H9 (cell line): ENCODE data around the gene FAF1. TPM values are rescaled to one million over a fixed set of nuclear protein-coding genes. Genes with fewer than 3 reads are reported as not detected.

Experiments
- DNase-seq: peaks from one replicate; pipeline ENCODE4 v3.0.0-alpha.2; 2017
- H2AFZ ChIP-seq: one replicate; pipeline ENCODE4 v1.6.1; 2013; ENCODE audit warnings: mild to moderate bottlenecking, low read length, control low read depth, moderate library complexity
- H2AK5ac ChIP-seq: 2 replicates; pipeline ENCODE4 v1.6.1; 2013; ENCODE audit warnings: low read length, control low read depth, mixed read lengths; ENCODE audit not compliant: insufficient read length
- H2BK120ac ChIP-seq: one replicate; pipeline ENCODE4 v1.6.1; 2013; ENCODE audit warnings: low read depth, mild to moderate bottlenecking, low read length, control low read depth, inconsistent platforms; ENCODE audit not compliant: poor library complexity, severe bottlenecking
- H2BK12ac ChIP-seq: 2 replicates; pipeline ENCODE4 v1.6.1; 2013; ENCODE audit warnings: low read length, control low read depth, mixed read lengths, low read depth; ENCODE audit not compliant: insufficient read length
- H2BK15ac ChIP-seq: 2 replicates; pipeline ENCODE4 v1.6.1; 2013; ENCODE audit warnings: low read depth, low read length, control low read depth
- H2BK20ac ChIP-seq: one replicate; pipeline ENCODE4 v1.6.1; 2013; ENCODE audit warnings: low read depth, mild to moderate bottlenecking, low read length, control low read depth, inconsistent platforms; ENCODE audit not compliant: poor library complexity, severe bottlenecking
- H2BK5ac ChIP-seq: 2 replicates; pipeline ENCODE4 v1.6.1; 2013; ENCODE audit warnings: low read length, control low read depth, mixed read lengths; ENCODE audit not compliant: insufficient read length
- H3K14ac ChIP-seq: 2 replicates; pipeline ENCODE4 v1.6.1; 2013; ENCODE audit warnings: low read length, control low read depth; ENCODE audit not compliant: insufficient read depth
- H3K18ac ChIP-seq: 2 replicates; pipeline ENCODE4 v1.6.1; 2013; ENCODE audit warnings: low read depth, mild to moderate bottlenecking, mixed read lengths, low read length, control low read depth; ENCODE audit not compliant: insufficient read length
- H3K23ac ChIP-seq: 2 replicates; pipeline ENCODE4 v1.6.1; 2013; ENCODE audit warnings: low read length, control low read depth, mixed read lengths, low read depth; ENCODE audit not compliant: insufficient read length
- H3K23me2 ChIP-seq: 2 replicates; pipeline ENCODE4 v1.6.1; 2013; ENCODE audit warnings: low read depth, mild to moderate bottlenecking, mixed read lengths, low read length, control low read depth; ENCODE audit not compliant: insufficient read length, poor library complexity, severe bottlenecking
- H3K27ac ChIP-seq: 2 replicates; pipeline ENCODE4 v1.5.1; 2013; ENCODE audit warnings: low read length, control low read depth, mixed read lengths, low read depth; ENCODE audit not compliant: insufficient read length
- H3K27me3 ChIP-seq: 2 replicates; pipeline ENCODE4 v1.6.1; 2013; ENCODE audit warnings: low read length, control low read depth, inconsistent platforms; ENCODE audit not compliant: insufficient read depth
- H3K4ac ChIP-seq: 2 replicates; pipeline ENCODE4 v1.6.1; 2013; ENCODE audit warnings: low read depth, mild to moderate bottlenecking, control low read depth, inconsistent platforms, low read length, moderate library complexity
- H3K4me1 ChIP-seq: 2 replicates; pipeline ENCODE4 v1.6.1; 2013; ENCODE audit warnings: low read length, control low read depth, inconsistent platforms; ENCODE audit not compliant: insufficient read depth
- H3K4me2 ChIP-seq: 2 replicates; pipeline ENCODE4 v1.6.1; 2013; ENCODE audit warnings: low read length, control low read depth, mixed read lengths; ENCODE audit not compliant: insufficient read length, insufficient read depth
- H3K56ac ChIP-seq: 2 replicates; pipeline ENCODE4 v1.6.1; 2013; ENCODE audit warnings: low read depth, mild to moderate bottlenecking, mixed read lengths, low read length, control low read depth; ENCODE audit not compliant: insufficient read length
- H3K79me1 ChIP-seq: 2 replicates; pipeline ENCODE4 v1.6.1; 2013; ENCODE audit warnings: low read depth, mild to moderate bottlenecking, moderate library complexity, low read length, control low read depth, inconsistent platforms; ENCODE audit not compliant: insufficient read depth, poor library complexity, severe bottlenecking
- H3K79me2 ChIP-seq: 2 replicates; pipeline ENCODE4 v1.6.1; 2013; ENCODE audit warnings: low read length, control low read depth, inconsistent platforms; ENCODE audit not compliant: insufficient read depth
- H3K9ac ChIP-seq: 2 replicates; pipeline ENCODE4 v1.6.1; 2013; ENCODE audit warnings: low read length, control low read depth, mixed read lengths; ENCODE audit not compliant: insufficient read length; ENCODE audit errors: extremely low read depth
- H3K9me3 ChIP-seq: one replicate; pipeline ENCODE4 v1.6.1; 2013; ENCODE audit warnings: low read depth, low read length, inconsistent platforms; ENCODE audit not compliant: control insufficient read depth
- H3T11ph ChIP-seq: one replicate; pipeline ENCODE4 v1.6.1; 2013; ENCODE audit warnings: mild to moderate bottlenecking, low read length, control low read depth, inconsistent platforms
- H4K20me1 ChIP-seq: one replicate; pipeline ENCODE4 v1.6.1; 2013; ENCODE audit not compliant: control insufficient read depth, insufficient read length, insufficient read depth
- H4K5ac ChIP-seq: 2 replicates; pipeline ENCODE4 v1.6.1; 2013; ENCODE audit warnings: low read depth, mild to moderate bottlenecking, mixed read lengths, low read length, control low read depth; ENCODE audit not compliant: insufficient read length
- H4K8ac ChIP-seq: replicated peaks from 2 replicates; pipeline ENCODE4 v1.6.1; 2013; ENCODE audit warnings: low read length, control low read depth, mixed read lengths, low read depth; ENCODE audit not compliant: insufficient read length
- H4K91ac ChIP-seq: 2 replicates; pipeline ENCODE4 v1.6.1; 2013; ENCODE audit warnings: low read depth, mild to moderate bottlenecking, moderate library complexity, mixed read lengths, low read length, control low read depth; ENCODE audit not compliant: insufficient read length
- H3K27ac Mint-ChIP-seq, 3 experiments: 2 replicates in 2 of 3; 3 replicates in 1 of 3; pipeline ENCODE4 v1.8.0; 2020 to 2021; ENCODE audit warnings: mixed read lengths in 3 of 3, mild to moderate bottlenecking in 1 of 3, moderate library complexity in 1 of 3
- H3K27me3 Mint-ChIP-seq: 2 replicates; pipeline ENCODE4 v1.8.0; 2021; ENCODE audit warnings: low read depth, mild to moderate bottlenecking, moderate library complexity, mixed read lengths
- H3K36me3 Mint-ChIP-seq, 3 experiments: 2 replicates in 2 of 3; 3 replicates in 1 of 3; pipeline ENCODE4 v1.8.0; 2020 to 2021; ENCODE audit warnings: low read depth in 3 of 3, mixed read lengths in 3 of 3; ENCODE audit not compliant: insufficient read depth in 1 of 3
- H3K4me1 Mint-ChIP-seq, 2 experiments: 2 replicates each; pipeline ENCODE4 v1.8.0; 2020; ENCODE audit warnings: mixed read lengths in 2 of 2
- H3K4me3 Mint-ChIP-seq, 2 experiments: 2 replicates in 1 of 2; 3 replicates in 1 of 2; pipeline ENCODE4 v1.8.0; 2020 to 2021; ENCODE audit warnings: mild to moderate bottlenecking in 2 of 2, mixed read lengths in 2 of 2, moderate library complexity in 1 of 2
- H3K9me3 Mint-ChIP-seq, 2 experiments: 2 replicates in 1 of 2; 3 replicates in 1 of 2; pipeline ENCODE4 v1.8.0; 2020; ENCODE audit warnings: mild to moderate bottlenecking in 2 of 2, mixed read lengths in 2 of 2, moderate library complexity in 1 of 2
- CTCF ChIP-seq: fragments of 200-600 bp; sonication (generic); conservative IDR thresholded peaks from 3 replicates; pipeline ENCODE4 v1.8.0; 2021; ENCODE audit warnings: antibody characterized with exemption, mild to moderate bottlenecking
- WGBS: extraction: QIAGEN DNeasy Blood & Tissue Kit; methylation state at CpG from one replicate; pipeline ENCODE4 v1.1.7; 2013; ENCODE audit warnings: missing lambda C conversion rate, low lambda C conversion rate, mixed read lengths; ENCODE audit not compliant: insufficient read length; ENCODE audit errors: extremely low coverage; 5-methylcytosine and 5-hydroxymethylcytosine counted together
- total RNA-seq: library from RNA; stranded (reverse); gene quantifications from 2 replicates; pipeline ENCODE4 v1.2.1, GENCODE V29; 2021

The FAF1 gene
- total RNA-seq, 1 experiment from 2014 or later, result 60.8 TPM

GRCh38 chr1:50553921-50554320 lies 406.1 kb downstream of the FAF1 start:
- Histone ChIP-seq H4K8ac (no peak overlapping the region), H3K27ac (no peak overlapping the region), H4K5ac (no peak overlapping the region), H3K18ac (no peak overlapping the region), H3K79me2 (no peaks in the 10 kb centered on the region), H2AK5ac (no peak overlapping the region), H3K4ac (no peak overlapping the region), H3K9me3 (no peaks in the 10 kb centered on the region), H2BK20ac (no peak overlapping the region), H3K4me1 (no peaks in the 10 kb centered on the region), H2BK12ac (no peak overlapping the region), H2BK5ac (no peak overlapping the region), H3K27me3 (no peaks in the 10 kb centered on the region), H2BK15ac (no peak overlapping the region), H4K20me1 (no peaks in the 10 kb centered on the region), H3K9ac (no peak overlapping the region), H3K4me2 (no peak overlapping the region), H4K91ac (no peak overlapping the region), H3K23me2 (no peaks in the 10 kb centered on the region), H3K79me1 (no peaks in the 10 kb centered on the region), H3K23ac (no peak overlapping the region), H2AFZ (no peak overlapping the region), H3K14ac (no peak overlapping the region), H2BK120ac (no peak overlapping the region), H3T11ph (no peak overlapping the region), H3K56ac (no peak overlapping the region)
- Mint-ChIP-seq H3K27ac (no peak overlapping the region), H3K27me3 (no peaks in the 10 kb centered on the region), H3K4me1 (no peaks in the 10 kb centered on the region), H3K36me3 (no peaks in the 10 kb centered on the region), H3K9me3 (no peaks in the 10 kb centered on the region), H3K4me3 (no peak overlapping the region)
- no peak for TF ChIP-seq CTCF
- no peak for DNase-seq
- WGBS, result no CpG with 5 or more reads among the region's 2 CpGs
